ENCODE results near the gene ANKLE1.
A peak's percentile ranks its signal among the peaks of the same experiment; 100 is the strongest.
"Not testable (repeated sequence)": the region's sequence is repeated elsewhere in the genome, so short reads cannot be mapped to it uniquely, and the experiment has no call there.

ANKLE1 gene

GRCh38 chr19:17264641-17264979, 17.1 kb upstream of the ANKLE1 start, which contains the start of gene USHBP1:
Gene USHBP1 (minus strand): TSS chr19:17264745. CDS start chr19:17264299, 446 bp downstream.
- Histone ChIP-seq H3K4me3 (ENCODE audit: low read depth, low read length) (no peak within 1 kb of the TSS), H3K27me3 (no peaks in the 10 kb centered on the region), H3K36me3 (peaks cover 4% of the 10 kb centered on the region), H3K9me3 (no peaks in the 10 kb centered on the region; the same call in 1 of the 2 replicates), H3K4me1 (no peaks in the 10 kb centered on the region)
- no peak for DNase-seq
- no peak for TF ChIP-seq CTCF (IDR thresholded peaks at IDR 0.05; ENCODE audit: low read depth, low read length)

- no peak for DNase-seq
- no peak for TF ChIP-seq CTCF (IDR thresholded peaks at IDR 0.05; ENCODE audit: low read depth, low read length)
- H3K9me3 ChIP-seq, result no peaks in the 10 kb centered on the region
- no peaks in the 10 kb centered on the region for H3K27me3 ChIP-seq
- no peak overlapping the region for H3K4me3 ChIP-seq (ENCODE audit: low read depth, low read length)
- H3K4me1 ChIP-seq, result no peaks in the 10 kb centered on the region
- peaks cover 7% of the 10 kb centered on the region for H3K36me3 ChIP-seq
Measured at GRCh38 chr19:17266026-17266425, 15.7 kb upstream of the ANKLE1 start.

- peaks cover 12% of the 10 kb centered on the region for H3K36me3 ChIP-seq
- no peak for DNase-seq
- H3K9me3 ChIP-seq, result no peaks in the 10 kb centered on the region
- H3K27me3 ChIP-seq, result no peaks in the 10 kb centered on the region
- H3K4me1 ChIP-seq, result no peaks in the 10 kb centered on the region
- no peak for TF ChIP-seq CTCF (IDR thresholded peaks at IDR 0.05; ENCODE audit: low read depth, low read length)
- H3K4me3 ChIP-seq (ENCODE audit: low read depth, low read length), result no peak overlapping the region
Measured at GRCh38 chr19:17266589-17266974, 15.1 kb upstream of the ANKLE1 start.

- peak; percentile 98 for DNase-seq
- no peaks in the 10 kb centered on the region for H3K4me1 ChIP-seq
- peak within 1 kb of the TSS; percentile 99 for H3K4me3 ChIP-seq (ENCODE audit: low read depth, low read length)
- no peak for TF ChIP-seq CTCF (IDR thresholded peaks at IDR 0.05; ENCODE audit: low read depth, low read length)
- no peaks in the 10 kb centered on the region for H3K9me3 ChIP-seq
- H3K27me3 ChIP-seq, result no peaks in the 10 kb centered on the region
- peaks cover 13% of the 10 kb centered on the region for H3K36me3 ChIP-seq
Measured at GRCh38 chr19:17266975-17267788, 14.5 kb upstream of the ANKLE1 start, which contains the start of gene BABAM1. Gene BABAM1 (plus strand): TSS chr19:17267443. CDS start chr19:17268807, 1,364 bp downstream.

- Histone ChIP-seq H3K4me3 (ENCODE audit: low read depth, low read length) (no peak overlapping the region), H3K36me3 (peaks cover 13% of the 10 kb centered on the region), H3K4me1 (no peaks in the 10 kb centered on the region), H3K9me3 (no peaks in the 10 kb centered on the region), H3K27me3 (no peaks in the 10 kb centered on the region)
- no peak for DNase-seq
- TF ChIP-seq CTCF (IDR thresholded peaks at IDR 0.05; ENCODE audit: low read depth, low read length), result no peak
Measured at GRCh38 chr19:17268754-17269153, 12.9 kb upstream of the ANKLE1 start.

GRCh38 chr19:17274892-17275291, 6.8 kb upstream of the ANKLE1 start:
- DNase-seq, result not testable (repeated sequence)

More at GRCh38 chr19:17274892-17275291, 6.8 kb upstream of the ANKLE1 start:
- not testable (repeated sequence) for H3K27me3 ChIP-seq; H3K4me1 ChIP-seq; H3K4me3 ChIP-seq (ENCODE audit: low read depth, low read length); H3K9me3 ChIP-seq
- peaks cover 21% of the 10 kb centered on the region for H3K36me3 ChIP-seq

All from BE2C (cell line).